GM18870 (cell line): ENCODE measurements around the gene EED.
"Not testable (repeated sequence)": the region's sequence is repeated elsewhere in the genome, so short reads cannot be mapped to it uniquely, and the experiment has no call there.

Experiments
- ATAC-seq: cut with Tn5 transposase; IDR thresholded peaks from one replicate; pipeline ENCODE4 v1.9.1; 2021; ENCODE audit warnings: moderate library complexity; ENCODE audit not compliant: unreplicated experiment

EED gene

DNA sequence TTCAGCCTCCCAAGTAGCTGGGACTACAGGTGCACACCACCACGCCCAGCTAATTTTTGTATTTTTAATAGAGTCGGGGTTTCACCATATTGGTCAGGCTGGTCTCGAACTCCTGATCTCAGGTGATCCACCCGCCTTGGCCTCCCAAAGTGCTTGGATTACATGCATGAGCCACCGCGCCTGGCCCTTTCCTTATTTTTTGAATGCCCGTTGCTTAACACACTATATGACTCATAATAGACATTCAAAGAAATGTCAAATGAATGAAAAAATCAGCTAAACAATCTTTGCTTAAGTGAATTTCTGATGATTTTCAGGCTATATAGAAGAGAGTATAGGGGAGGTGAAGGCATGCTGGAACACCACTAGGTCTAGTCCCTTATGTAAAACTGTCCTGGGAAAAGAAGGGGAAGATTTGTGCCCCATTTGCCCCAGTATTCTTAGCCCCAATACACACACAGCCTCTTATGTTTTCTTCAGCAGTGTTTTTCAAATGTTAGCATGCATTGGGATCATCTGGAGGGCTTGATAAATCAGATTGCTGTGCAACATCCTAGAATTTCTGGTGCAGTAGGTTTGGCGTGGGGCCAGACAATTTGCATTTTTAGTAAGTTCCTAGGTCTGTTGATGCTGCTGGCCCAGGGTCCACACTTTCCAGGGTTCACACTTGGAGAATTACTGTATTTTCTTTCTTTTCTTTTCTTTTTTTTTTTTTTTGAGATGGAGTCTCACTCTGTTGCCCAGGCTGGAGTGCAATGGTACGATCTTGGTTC is 45.1 kb downstream of the EED start:
- ATAC-seq = not testable (repeated sequence)

DNA sequence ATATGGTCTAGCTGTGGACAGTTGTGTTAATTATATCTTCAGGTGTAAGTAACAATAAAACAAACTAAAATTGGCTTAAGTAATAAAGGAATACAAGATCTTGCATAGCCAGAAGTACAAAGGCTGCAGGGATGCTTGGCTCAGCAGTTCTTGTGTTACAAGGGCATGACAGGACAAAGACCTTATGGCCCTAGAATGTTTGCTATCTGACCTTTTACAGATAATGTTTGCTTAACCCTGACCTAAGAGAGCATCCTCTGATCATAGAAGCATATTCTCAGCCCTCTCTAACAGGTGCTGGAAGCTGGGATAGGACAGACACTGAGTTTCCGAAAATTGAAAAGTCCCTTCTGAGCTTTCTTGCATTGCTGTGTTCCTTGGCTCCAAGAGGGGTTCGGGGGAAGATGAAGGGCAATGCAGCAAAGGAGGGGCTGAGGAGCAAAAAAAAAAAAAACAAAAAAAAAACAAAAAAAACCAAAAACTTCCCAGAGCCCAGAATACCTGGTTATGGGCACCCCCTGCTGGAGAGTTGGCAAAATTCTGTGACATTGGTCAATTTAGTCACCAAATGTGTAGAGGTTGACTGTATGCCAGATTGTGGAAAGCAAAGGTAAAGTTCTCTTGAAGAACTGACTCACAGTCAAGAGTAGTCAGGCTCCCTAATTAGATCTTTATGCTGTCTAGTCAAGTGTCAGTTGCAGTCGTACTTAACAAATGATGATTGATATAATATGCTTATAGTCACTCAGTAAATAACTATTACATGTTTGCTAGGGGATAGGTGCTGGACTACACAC is 47.1 kb downstream of the EED start:
- ATAC-seq = no peak

DNA sequence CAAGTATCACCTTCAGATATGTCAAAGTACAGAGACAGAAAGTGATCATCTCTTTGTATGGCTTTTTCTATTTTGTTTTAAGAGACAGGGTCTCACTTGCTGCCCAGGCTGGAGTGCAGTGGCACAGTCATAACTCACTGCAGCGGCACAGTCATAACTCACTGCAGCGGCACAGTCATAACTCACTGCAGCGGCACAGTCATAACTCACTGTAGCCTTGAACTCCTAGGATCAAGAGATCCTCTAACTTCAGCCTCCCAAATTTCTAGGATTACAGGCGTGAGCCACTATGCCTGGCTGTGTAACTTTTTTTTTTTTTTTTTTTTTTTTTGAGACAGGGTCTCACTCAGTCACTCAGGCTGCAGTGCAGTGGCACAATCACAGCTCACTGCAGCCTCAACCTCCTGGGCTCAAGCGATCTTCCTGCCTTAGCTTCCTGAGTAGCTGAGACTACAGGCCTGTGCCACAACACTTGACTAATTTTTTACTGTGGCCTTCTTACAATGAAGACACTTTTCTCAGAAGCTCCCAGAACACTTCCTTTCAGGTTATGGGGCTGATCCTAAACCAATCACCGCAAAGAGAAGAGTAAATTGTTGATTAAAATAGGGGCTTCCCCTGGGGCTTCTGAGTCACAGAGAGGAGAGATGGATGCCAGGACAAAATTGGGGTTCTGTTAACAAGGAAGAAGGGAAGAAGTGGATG is 48.5 kb downstream of the EED start:
- ATAC-seq = peak; percentile 60

DNA sequence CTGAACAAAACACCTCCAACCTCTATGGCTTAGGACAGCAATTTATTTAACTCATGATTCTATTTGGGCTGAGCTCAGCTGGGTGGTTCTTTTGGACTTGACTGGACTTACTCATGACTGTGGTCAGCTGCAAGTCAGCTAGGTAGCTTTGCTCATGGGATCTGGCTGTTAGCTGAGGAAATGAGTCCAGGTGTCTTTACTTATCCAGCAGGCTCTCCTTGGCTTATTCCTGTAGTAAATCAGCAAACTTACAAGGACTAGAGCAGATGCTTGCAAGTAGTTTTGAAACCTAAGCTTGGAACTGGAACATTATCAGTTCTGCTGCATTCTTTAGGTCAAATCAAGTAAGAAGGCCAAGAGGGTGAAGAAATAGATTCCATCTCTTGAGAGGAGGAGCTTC is 49.5 kb downstream of the EED start:
- ATAC-seq = no peak

DNA sequence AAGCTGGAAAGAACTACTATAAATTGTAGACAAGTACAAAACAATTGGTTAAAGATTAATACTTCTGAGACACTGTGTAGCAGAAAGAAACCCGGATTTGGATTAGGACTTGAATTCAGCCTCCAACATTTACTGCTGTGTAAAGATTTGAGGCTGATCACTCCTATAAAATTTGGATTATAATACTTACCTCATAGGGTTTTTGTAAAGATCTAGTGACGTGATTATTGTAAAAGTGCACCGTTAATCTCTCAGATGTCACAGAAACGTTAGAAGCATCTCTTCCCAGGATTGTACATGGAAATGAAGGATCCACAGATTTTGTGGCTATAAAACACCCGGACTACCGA is 57.2 kb downstream of the EED start:
- ATAC-seq = peak; percentile 18

DNA sequence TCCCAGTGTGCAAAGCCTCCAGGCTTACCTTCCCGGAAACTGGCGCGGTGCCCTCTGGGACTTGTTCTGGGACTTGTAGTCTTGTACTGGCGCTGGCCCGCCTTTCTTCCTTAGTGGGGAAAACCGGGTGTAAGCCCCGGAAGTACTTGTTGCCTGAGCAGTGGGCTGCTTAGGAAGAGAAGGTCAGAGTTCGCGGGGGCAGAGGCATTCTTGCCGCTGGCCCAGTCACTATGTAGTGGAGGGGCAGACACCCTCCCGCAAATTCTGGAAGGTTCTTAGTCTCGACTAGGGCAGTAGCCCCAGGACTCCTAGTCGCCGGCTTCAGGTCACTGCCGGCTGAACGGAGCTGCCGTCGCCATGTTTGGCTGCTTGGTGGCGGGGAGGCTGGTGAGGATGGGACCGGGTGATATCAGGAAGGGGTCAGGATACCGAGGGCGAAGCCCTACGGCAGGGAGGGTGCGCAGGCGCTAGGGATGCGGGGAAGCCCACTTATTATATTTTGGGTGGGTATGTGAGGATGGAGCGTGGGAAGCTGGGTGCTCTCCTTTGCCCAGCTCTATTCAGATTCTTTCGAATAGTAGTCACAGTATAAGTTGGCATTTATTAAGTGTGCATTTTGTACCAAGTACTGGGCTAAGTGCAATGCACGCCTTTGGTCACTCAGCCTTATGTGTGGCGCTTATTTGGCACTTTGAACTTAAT is 57.7 kb downstream of the EED start, which contains the start of gene HIKESHI:
Gene HIKESHI (plus strand): TSS at position 149 of the 702 bp plus-strand sequence. CDS start 209 bp downstream, at position 358.
- ATAC-seq = peak; percentile 98

DNA sequence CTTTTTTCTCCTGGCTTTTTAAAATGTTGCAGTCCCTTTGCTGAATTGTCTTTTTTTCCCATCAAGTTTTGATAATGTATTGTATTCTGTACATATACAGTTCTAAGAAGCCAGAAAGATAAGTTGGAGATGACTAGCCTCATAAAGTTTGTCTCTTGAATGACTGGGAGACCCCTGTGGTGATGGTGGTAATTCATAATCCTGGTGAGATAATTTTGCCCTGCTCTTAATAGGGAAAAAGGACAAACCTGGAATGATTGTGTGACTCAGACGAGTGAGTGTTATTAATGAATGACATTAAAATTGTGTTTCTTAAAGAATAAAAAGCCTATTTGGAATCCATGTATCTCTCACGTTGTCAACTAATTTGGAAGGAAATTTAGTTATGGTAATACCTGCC is 58.7 kb downstream of the EED start:
- ATAC-seq = no peak

DNA sequence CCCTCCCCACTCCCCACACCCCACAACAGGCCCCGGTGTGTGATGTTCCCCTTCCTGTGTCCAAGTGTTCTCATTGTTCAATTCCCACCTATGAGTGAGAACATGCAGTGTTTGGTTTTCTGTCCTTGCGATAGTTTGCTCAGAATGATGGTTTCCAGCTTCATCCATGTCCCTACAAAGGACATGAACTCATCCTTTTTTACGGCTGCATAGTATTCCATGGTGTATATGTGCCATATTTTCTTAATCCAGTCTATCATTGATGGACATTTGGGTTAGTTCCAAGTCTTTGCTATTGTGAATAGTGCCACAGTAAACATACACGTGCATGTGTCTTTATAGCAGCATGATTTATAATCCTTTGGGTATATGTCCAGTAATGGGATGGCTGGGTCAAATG is 64.2 kb downstream of the EED start:
- ATAC-seq = not testable (repeated sequence)

DNA sequence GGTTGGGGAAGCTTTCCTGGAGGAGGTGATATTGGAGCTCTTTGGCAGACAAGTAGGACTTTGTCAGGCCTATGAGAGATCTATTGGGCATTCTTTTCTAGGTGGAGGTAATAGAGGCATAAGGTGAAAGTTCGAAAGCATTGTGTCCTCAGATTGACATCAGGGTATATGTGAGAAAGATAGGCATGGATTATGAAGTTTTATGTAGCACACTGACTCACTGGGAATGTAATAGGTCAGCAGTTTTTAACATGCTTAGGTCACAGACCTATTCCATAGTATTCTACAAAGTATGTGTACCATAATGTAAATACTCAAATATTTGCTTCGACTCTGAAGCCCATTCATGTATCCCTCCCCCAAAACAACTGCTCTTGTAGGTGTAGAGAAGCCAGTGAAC is 69.2 kb downstream of the EED start:
- ATAC-seq = no peak

DNA sequence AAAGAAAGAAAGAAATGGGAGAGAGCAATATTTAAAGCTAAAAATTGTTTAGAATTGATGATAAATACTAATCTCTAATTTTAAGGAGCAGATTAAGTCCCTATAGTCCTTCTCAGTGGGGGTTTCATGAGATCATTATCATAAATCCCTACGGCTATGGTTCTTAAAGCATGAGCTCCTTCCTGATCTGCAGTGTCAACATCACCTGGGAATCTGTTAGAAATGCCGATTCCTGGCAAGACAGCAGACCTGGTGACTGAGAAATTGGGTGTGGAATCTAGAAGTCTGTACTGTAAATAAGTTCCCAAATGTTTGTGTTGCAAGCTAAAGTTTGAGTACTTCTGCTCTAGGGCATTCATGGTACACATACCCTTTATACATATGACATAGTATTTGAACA is 70.1 kb downstream of the EED start:
- no peak for ATAC-seq
